Heart right ventricle (tissue), 16 donors: ENCODE results near the gene TP53TG5. TPM values are rescaled to one million over a fixed set of nuclear protein-coding genes. Genes with fewer than 3 reads are reported as not detected.

Experiments
- ATAC-seq, 8 donors: fragments of 200-7000 bp; cut with Tn5 transposase; one replicate each; pipeline ENCODE4 v1.9.1; 2020; ENCODE audit warnings: mild to moderate bottlenecking in 8 of 8, moderate library complexity in 8 of 8, moderate number of reproducible peaks in 1 of 8
- DNase-seq, 2 donors: peaks; one replicate each; pipeline ENCODE4 v3.0.0-alpha.2; 2020
- H3K27ac ChIP-seq, 10 donors: fragments of 200-600 bp; sonication (generic) in 2 of 10; one replicate each; pipeline versions ENCODE4 v1.5.0 to v1.8.0; 2020 to 2022; ENCODE audit warnings: mild to moderate bottlenecking in 3 of 10
- H3K27me3 ChIP-seq, 7 donors: fragments of 200-600 bp; one replicate each; pipeline ENCODE4 v1.8.0; 2021 to 2022; ENCODE audit warnings: mild to moderate bottlenecking in 2 of 7
- H3K36me3 ChIP-seq, 9 donors: fragments of 200-600 bp; sonication (generic) in 1 of 9; one replicate each; pipeline versions ENCODE4 v1.5.0 to v1.8.0; 2020 to 2022; ENCODE audit warnings: mild to moderate bottlenecking in 2 of 9
- H3K4me1 ChIP-seq, 9 donors: fragments of 200-600 bp; sonication (generic) in 1 of 9; one replicate each; pipeline versions ENCODE4 v1.5.0 to v1.8.0; 2020 to 2022; ENCODE audit warnings: mild to moderate bottlenecking in 4 of 9
- H3K4me3 ChIP-seq, 10 donors: fragments of 200-600 bp; sonication (generic) in 2 of 10; one replicate each; pipeline versions ENCODE4 v1.5.0 to v1.8.0; 2020 to 2022; ENCODE audit warnings: mild to moderate bottlenecking in 7 of 10, moderate library complexity in 2 of 10
- H3K9me3 ChIP-seq, 11 donors: fragments of 200-600 bp in 10 of 11; sonication (generic) in 2 of 11; one replicate each; pipeline versions ENCODE4 v1.5.0 to v1.8.0; 2013 to 2022; ENCODE audit warnings: mild to moderate bottlenecking in 2 of 11, control low read depth in 1 of 11, moderate library complexity in 1 of 11
- WGBS, 2 donors: extraction: QIAGEN DNeasy Blood & Tissue Kit; methylation state at CpG; one replicate each; pipeline ENCODE4 v1.1.7; 2013; ENCODE audit warnings: inconsistent platforms in 1 of 2; 5-methylcytosine and 5-hydroxymethylcytosine counted together
- intact Hi-C, 10 donors: fragments of 100-400 bp; cut with DNase I; formaldehyde crosslinking; loops; one replicate each; pipeline versions ENCODE4 v1.11.1 to v1.14.2; 2022
- polyA plus RNA-seq, 2 donors: library from polyadenylated mRNA; stranded (reverse); fragments of 200-250 nt; gene quantifications; one replicate each; pipeline ENCODE4 v1.2.3, GENCODE V29; 2013
- total RNA-seq, 10 donors: library from RNA; stranded (reverse); fragmentation: NEBNext Ultra II Directional in 3 of 10; extraction: Animal tissue kit (Norgen Biotek cat#: 25700) in 3 of 10; gene quantifications; one replicate each; pipeline versions ENCODE4 v1.2.1 to v1.2.4, GENCODE V29; 2021 to 2023
- TF ChIP-seq, protein P1 (sequence below), 9 donors: fragments of 200-600 bp; sonication (generic) in 2 of 9; IDR thresholded peaks; one replicate each; pipeline versions ENCODE4 v1.5.0 to v1.8.0; 2021 to 2022; ENCODE audit warnings: antibody characterized with exemption in 9 of 9, mild to moderate bottlenecking in 5 of 9, moderate library complexity in 1 of 9
- donor health status: Arrhythmogenic right ventricular cardiomyopathy.
- donor health status: ischemic (EF 13 %, LVEDD 7.1; RV severe dilation, severe dysfunction).
- donor health status: healthy with polysubstance abuse.
- donor health status: DM: no; HTN: yes; CAD: no.
- donor health status: DM: no; HTN: no; CAD: no.
- donor health status: ischemic (EF 25% LVEDD 6.9; RV normal size, moderate dysfunction).
- donor health status: ischemic (EF 25% LVEDD 5.7; RV mildly dilated, moderate dysfunction).
- donor health status: healthy.
- donor health status: DM: yes; HTN: yes; CAD: no.
- donor health status: Ischemic cardiomyopathy.
- donor health status: ischemic (EF 35%, LVEDD 5.7; RV mildly dilated, moderate dysfunction).
- donor health status: nonischemic (EF 11% LVEDD 7.7; RV severe dilation, severe dysfunction).
- donor health status: DM: yes; HTN: yes; CAD: no.
- donor health status: PGD.
- donor health status: ischemic (EF 29% LVEDD 5.4; RV normal size, mild dysfunction).
- donor health status: nonischemic (EF 23%, LVEDD 6.1; RV moderate dilation, normal function).

Gene TP53TG5
- total and polyA plus RNA-seq, 12 donors, result 0.43 to 2.4 (median 1.2) TPM

DNA sequence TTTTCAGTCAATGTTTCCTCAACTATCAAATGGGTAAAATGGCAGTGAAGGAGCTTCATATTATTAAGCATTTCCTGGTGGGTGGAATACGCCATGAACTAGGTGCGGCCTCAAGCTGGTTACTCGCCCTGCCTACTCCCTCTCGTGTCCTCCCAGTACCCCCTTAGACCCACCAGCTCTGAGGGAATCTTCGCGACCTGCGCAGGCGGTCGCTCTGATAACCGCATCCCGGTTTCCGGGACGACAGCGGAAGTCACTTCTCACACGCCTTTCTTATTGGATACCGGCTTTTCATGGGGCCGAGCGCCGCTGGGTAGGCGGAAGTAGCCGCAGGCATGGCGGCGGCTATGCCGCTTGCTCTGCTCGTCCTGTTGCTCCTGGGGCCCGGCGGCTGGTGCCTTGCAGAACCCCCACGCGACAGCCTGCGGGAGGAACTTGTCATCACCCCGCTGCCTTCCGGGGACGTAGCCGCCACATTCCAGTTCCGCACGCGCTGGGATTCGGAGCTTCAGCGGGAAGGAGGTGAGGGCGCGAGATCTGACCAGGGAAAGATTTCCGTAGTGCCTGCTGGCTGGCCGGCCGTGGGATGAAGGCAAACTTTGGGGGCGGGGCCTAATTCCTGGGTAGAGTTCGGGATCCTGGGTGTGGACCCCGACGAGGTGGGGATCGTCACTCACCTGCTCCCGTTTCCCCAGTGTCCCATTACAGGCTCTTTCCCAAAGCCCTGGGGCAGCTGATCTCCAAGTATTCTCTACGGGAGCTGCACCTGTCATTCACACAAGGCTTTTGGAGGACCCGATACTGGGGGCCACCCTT, 37.9 kb upstream of the TP53TG5 start, which contains the start of gene PIGT:
Gene PIGT, plus strand, starts transcription at position 320 of the 816 bp plus-strand sequence. Its CDS starts 16 bp downstream, at position 336.
- DNase-seq (peak; percentile 84 to 89), ATAC-seq (peak; percentile 63 to 93 (median 84))
- WGBS, 2 donors, result 0% methylated on average over 52 of the region's 52 CpGs
- intact Hi-C loops, result loop anchor here in 2 of 10 donors (5.0 kb wide), 2 partner anchors 44 to 54 kb away; partner anchors contain the start of gene SYS1 (in 1 of the 2)
- Histone ChIP-seq H3K4me1 (peaks cover 0 to 65% (median 46%) of the 10 kb centered on the region in 9 donors), H3K36me3 (peaks cover 0 to 55% (median 20%) of the 10 kb centered on the region in 9 donors), H3K9me3 (no peaks in the 10 kb centered on the region), H3K27me3 (no peaks in the 10 kb centered on the region), H3K4me3 (peak within 1 kb of the TSS; percentile 60 to 98 (median 91)), H3K27ac (peak within 1 kb of the TSS; percentile 55 to 92 (median 83))
- TF ChIP-seq, protein P1, sequence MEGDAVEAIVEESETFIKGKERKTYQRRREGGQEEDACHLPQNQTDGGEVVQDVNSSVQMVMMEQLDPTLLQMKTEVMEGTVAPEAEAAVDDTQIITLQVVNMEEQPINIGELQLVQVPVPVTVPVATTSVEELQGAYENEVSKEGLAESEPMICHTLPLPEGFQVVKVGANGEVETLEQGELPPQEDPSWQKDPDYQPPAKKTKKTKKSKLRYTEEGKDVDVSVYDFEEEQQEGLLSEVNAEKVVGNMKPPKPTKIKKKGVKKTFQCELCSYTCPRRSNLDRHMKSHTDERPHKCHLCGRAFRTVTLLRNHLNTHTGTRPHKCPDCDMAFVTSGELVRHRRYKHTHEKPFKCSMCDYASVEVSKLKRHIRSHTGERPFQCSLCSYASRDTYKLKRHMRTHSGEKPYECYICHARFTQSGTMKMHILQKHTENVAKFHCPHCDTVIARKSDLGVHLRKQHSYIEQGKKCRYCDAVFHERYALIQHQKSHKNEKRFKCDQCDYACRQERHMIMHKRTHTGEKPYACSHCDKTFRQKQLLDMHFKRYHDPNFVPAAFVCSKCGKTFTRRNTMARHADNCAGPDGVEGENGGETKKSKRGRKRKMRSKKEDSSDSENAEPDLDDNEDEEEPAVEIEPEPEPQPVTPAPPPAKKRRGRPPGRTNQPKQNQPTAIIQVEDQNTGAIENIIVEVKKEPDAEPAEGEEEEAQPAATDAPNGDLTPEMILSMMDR (IDR thresholded peaks at IDR 0.05), result no peak

DNA sequence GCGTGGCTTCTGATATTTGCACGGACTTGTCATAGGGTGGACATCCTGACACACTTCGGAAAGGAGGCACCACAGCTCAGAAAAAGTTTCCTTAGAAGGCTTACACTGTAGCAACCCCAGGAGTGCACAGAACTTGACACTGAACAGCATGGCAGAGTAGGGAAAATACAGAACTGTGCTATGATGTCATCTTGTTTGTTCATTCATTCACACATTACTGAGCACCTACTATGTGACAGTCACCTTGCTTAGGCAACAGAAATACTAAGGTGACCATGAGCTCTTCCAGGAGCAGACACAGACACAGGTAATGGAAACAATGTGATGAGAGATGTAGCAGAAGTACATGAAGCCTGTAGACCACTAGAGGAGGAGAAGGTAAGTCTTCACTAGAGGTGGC, 35.4 kb upstream of the TP53TG5 start:
- no peak overlapping the region for H3K27ac ChIP-seq
- ATAC-seq (no peak), DNase-seq (no peak)
- intact Hi-C loops, result no loop called here
- H3K27me3 ChIP-seq, result no peaks in the 10 kb centered on the region
- TF ChIP-seq, protein P1 (IDR thresholded peaks at IDR 0.05), result no peak
- WGBS, 2 donors, result 66 to 80% methylated on average over 3 of the region's 3 CpGs
- H3K4me3 ChIP-seq, result no peak overlapping the region
- H3K4me1 ChIP-seq, result peaks cover 0 to 65% (median 47%) of the 10 kb centered on the region in 9 donors
- H3K9me3 ChIP-seq, result no peaks in the 10 kb centered on the region
- H3K36me3 ChIP-seq, result peaks cover 0 to 55% (median 24%) of the 10 kb centered on the region in 9 donors

DNA sequence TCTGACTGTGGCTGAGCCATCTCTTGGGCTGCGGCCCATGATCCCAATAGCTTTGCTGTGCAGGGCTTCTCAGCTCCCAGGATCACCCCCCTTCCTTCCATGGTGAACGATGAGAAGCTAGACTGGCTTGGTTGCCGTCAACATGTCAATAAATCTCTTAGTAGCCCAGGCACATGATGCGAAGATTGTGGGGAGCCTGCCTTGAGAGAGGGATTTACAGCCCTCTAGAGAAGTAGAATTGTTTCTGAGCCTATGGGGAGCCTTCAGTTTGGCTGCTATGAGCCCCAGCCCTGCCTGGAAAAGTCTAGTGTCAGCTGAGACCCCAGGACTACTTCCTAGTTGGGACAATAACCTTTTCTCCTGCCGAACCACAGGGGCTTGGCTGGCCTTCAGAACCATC, 34.5 kb upstream of the TP53TG5 start:
- no peak for DNase-seq
- Histone ChIP-seq H3K4me1 (peaks cover 0 to 65% (median 47%) of the 10 kb centered on the region in 9 donors), H3K27me3 (no peaks in the 10 kb centered on the region), H3K9me3 (no peaks in the 10 kb centered on the region), H3K4me3 (no peak overlapping the region), H3K27ac (peak overlapping the region in 2 of 10 donors; percentile 5 to 100), H3K36me3 (peaks cover 0 to 51% (median 24%) of the 10 kb centered on the region in 9 donors)
- intact Hi-C loops, result no loop called here
- no peak for ATAC-seq
- TF ChIP-seq, protein P1 (IDR thresholded peaks at IDR 0.05), result no peak
- WGBS, 2 donors, result 80 to 86% methylated on average over 5 of the region's 5 CpGs

DNA sequence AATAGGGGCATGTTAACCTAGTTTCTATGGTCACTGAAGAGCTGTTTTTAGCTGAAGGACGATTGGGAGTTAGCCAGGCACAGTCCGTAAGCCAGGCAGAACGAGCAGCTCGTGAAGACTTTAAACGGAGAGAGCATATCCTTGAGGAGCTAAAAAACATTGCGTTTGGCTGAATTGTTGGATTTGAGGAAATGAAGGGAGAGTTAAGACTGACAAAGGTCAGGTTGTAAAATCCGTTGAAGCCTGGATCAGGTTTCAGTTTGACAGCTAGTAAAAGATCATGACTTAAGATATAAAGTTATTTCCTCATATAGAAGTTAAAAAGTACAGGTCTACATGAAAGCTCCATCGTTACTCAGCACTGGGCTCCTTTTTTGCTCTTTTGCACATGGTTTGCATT, 32.8 kb upstream of the TP53TG5 start:
- intact Hi-C loops, result no loop called here
- H3K27me3 ChIP-seq, result peaks cover 0 to 11% (median 0%) of the 10 kb centered on the region in 7 donors
- TF ChIP-seq, protein P1 (IDR thresholded peaks at IDR 0.05), result no peak
- DNase-seq, result peak in 1 of 2 donors; percentile 32
- no peaks in the 10 kb centered on the region for H3K9me3 ChIP-seq
- H3K4me3 ChIP-seq, result peak overlapping the region in 2 of 10 donors; percentile 52 to 96
- peak overlapping the region; percentile 54 to 100 (median 94) for H3K27ac ChIP-seq
- H3K4me1 ChIP-seq, result peaks cover 0 to 55% (median 40%) of the 10 kb centered on the region in 9 donors
- no peak for ATAC-seq
- H3K36me3 ChIP-seq, result peaks cover 0 to 49% (median 24%) of the 10 kb centered on the region in 9 donors
- WGBS, 2 donors, result 44 to 58% methylated on average over 8 of the region's 8 CpGs
